Trophoblast cell (in vitro differentiated cells and primary cell): ENCODE measurements around the gene DDX49.

Source experiments
- DNase-seq, 2 donors: peaks; one replicate each; pipeline ENCODE4 v3.0.0-alpha.2; 2016
- H2AFZ ChIP-seq: 2 replicates; pipeline ENCODE4 v1.6.1; 2013; ENCODE audit warnings: low read length, moderate library complexity, mild to moderate bottlenecking; ENCODE audit not compliant: insufficient read depth, poor library complexity
- H2AK5ac ChIP-seq: 2 replicates; pipeline ENCODE4 v1.6.1; 2013; ENCODE audit warnings: mild to moderate bottlenecking, low read length
- H2BK120ac ChIP-seq: 2 replicates; pipeline ENCODE4 v1.6.1; 2013; ENCODE audit warnings: low read length, mild to moderate bottlenecking, moderate library complexity; ENCODE audit not compliant: insufficient read depth, poor library complexity
- H2BK12ac ChIP-seq: 2 replicates; pipeline ENCODE4 v1.6.1; 2013; ENCODE audit warnings: mild to moderate bottlenecking, low read length, moderate library complexity
- H2BK5ac ChIP-seq: 2 replicates; pipeline ENCODE4 v1.6.1; 2013; ENCODE audit warnings: low read length, low read depth, moderate library complexity, mild to moderate bottlenecking; ENCODE audit not compliant: poor library complexity
- H3K14ac ChIP-seq: 2 replicates; pipeline ENCODE4 v1.6.1; 2013; ENCODE audit warnings: mild to moderate bottlenecking, low read length
- H3K18ac ChIP-seq: 2 replicates; pipeline ENCODE4 v1.6.1; 2013; ENCODE audit warnings: mild to moderate bottlenecking, low read length
- H3K23ac ChIP-seq: 2 replicates; pipeline ENCODE4 v1.6.1; 2013; ENCODE audit warnings: low read length
- H3K27ac ChIP-seq: 2 replicates; pipeline ENCODE4 v1.5.1; 2013; ENCODE audit warnings: low read depth, mild to moderate bottlenecking, inconsistent platforms, low read length, moderate library complexity
- H3K27me3 ChIP-seq: 2 replicates; pipeline ENCODE4 v1.6.1; 2013; ENCODE audit warnings: inconsistent platforms, mild to moderate bottlenecking, low read length, moderate library complexity; ENCODE audit not compliant: insufficient read depth
- H3K36me3 ChIP-seq, 2 experiments: 1 replicate in 1 of 2; 2 replicates in 1 of 2; pipeline ENCODE4 v1.6.1; 2013; ENCODE audit warnings: low read length in 2 of 2, mild to moderate bottlenecking in 2 of 2, moderate library complexity in 1 of 2; ENCODE audit not compliant: insufficient read depth in 2 of 2, control insufficient read depth in 1 of 2
- H3K4ac ChIP-seq: 2 replicates; pipeline ENCODE4 v1.6.1; 2013; ENCODE audit warnings: low read depth, mild to moderate bottlenecking, low read length, moderate library complexity
- H3K4me1 ChIP-seq, 2 experiments: 1 replicate in 1 of 2; 2 replicates in 1 of 2; pipeline ENCODE4 v1.6.1; 2013; ENCODE audit warnings: low read length in 2 of 2, mild to moderate bottlenecking in 2 of 2, moderate library complexity in 1 of 2; ENCODE audit not compliant: insufficient read depth in 2 of 2, control insufficient read depth in 1 of 2
- H3K4me2 ChIP-seq: 2 replicates; pipeline ENCODE4 v1.6.1; 2013; ENCODE audit warnings: inconsistent platforms, mild to moderate bottlenecking, low read length, moderate library complexity
- H3K4me3 ChIP-seq: 2 replicates; pipeline ENCODE4 v1.5.1; 2013; ENCODE audit warnings: mild to moderate bottlenecking, low read depth, low read length, inconsistent platforms
- H3K79me1 ChIP-seq: one replicate; pipeline ENCODE4 v1.6.1; 2013; ENCODE audit warnings: low read length
- H3K79me2 ChIP-seq: 2 replicates; pipeline ENCODE4 v1.6.1; 2013; ENCODE audit warnings: low read length, mild to moderate bottlenecking; ENCODE audit not compliant: control insufficient read depth, insufficient read depth, poor library complexity
- H3K9ac ChIP-seq: 2 replicates; pipeline ENCODE4 v1.6.1; 2013; ENCODE audit warnings: mild to moderate bottlenecking, low read length
- H3K9me3 ChIP-seq: 2 replicates; pipeline ENCODE4 v1.6.1; 2013; ENCODE audit warnings: low read depth, mild to moderate bottlenecking, control low read depth, inconsistent platforms, low read length; ENCODE audit not compliant: insufficient read depth
- H4K12ac ChIP-seq: 2 replicates; pipeline ENCODE4 v1.6.1; 2013; ENCODE audit warnings: low read depth, mild to moderate bottlenecking, low read length, moderate library complexity
- H4K8ac ChIP-seq: 2 replicates; pipeline ENCODE4 v1.6.1; 2013; ENCODE audit warnings: low read depth, mild to moderate bottlenecking, low read length, moderate library complexity
- H4K91ac ChIP-seq: one replicate; pipeline ENCODE4 v1.6.1; 2013; ENCODE audit warnings: low read depth, mild to moderate bottlenecking, low read length, moderate library complexity
- WGBS: extraction: QIAGEN DNeasy Blood & Tissue Kit; methylation state at CpG from one replicate; pipeline ENCODE4 v1.1.7; 2013; ENCODE audit warnings: missing lambda C conversion rate; ENCODE audit not compliant: insufficient read length, insufficient coverage; ENCODE audit errors: extremely low coverage; 5-methylcytosine and 5-hydroxymethylcytosine counted together

DDX49 gene

GRCh38 chr19:18886972-18887371 is 32.5 kb upstream of the DDX49 start:
- Histone ChIP-seq H2AFZ (no peak overlapping the region), H2BK12ac (no peak overlapping the region), H4K91ac (no peak overlapping the region), H2BK120ac (no peak overlapping the region), H3K27ac (no peak overlapping the region), H4K8ac (no peak overlapping the region), H2AK5ac (no peak overlapping the region), H3K79me1 (no peaks in the 10 kb centered on the region), H2BK5ac (no peak overlapping the region), H3K27me3 (no peaks in the 10 kb centered on the region), H3K18ac (no peak overlapping the region), H3K4me3 (no peak overlapping the region), H3K36me3 (no peaks in the 10 kb centered on the region), H4K12ac (no peak overlapping the region), H3K23ac (no peak overlapping the region), H3K4me1 (no peaks in the 10 kb centered on the region), H3K14ac (no peak overlapping the region), H3K4me2 (no peak overlapping the region), H3K4ac (no peak overlapping the region), H3K9me3 (peaks cover 6% of the 10 kb centered on the region), H3K9ac (no peak overlapping the region), H3K79me2 (no peaks in the 10 kb centered on the region)
- no CpG with 5 or more reads among the region's 4 CpGs for WGBS
- no peak for DNase-seq

- H2BK5ac ChIP-seq: no peak overlapping the region
- H3K18ac ChIP-seq: no peak overlapping the region
- no peaks in the 10 kb centered on the region for H3K79me2 ChIP-seq
- H2BK12ac ChIP-seq: no peak overlapping the region
- peaks cover 0 to 2% of the 10 kb centered on the region in 2 experiments for H3K4me1 ChIP-seq
- H3K9ac ChIP-seq: no peak overlapping the region
- H4K8ac ChIP-seq: no peak overlapping the region
- H4K91ac ChIP-seq: no peak overlapping the region
- DNase-seq: no peak
- H3K4ac ChIP-seq: no peak overlapping the region
- no peak overlapping the region for H3K27ac ChIP-seq
- no peak overlapping the region for H3K4me2 ChIP-seq
- H3K27me3 ChIP-seq: peaks cover 2% of the 10 kb centered on the region
- H2AK5ac ChIP-seq: no peak overlapping the region
- no peaks in the 10 kb centered on the region for H3K79me1 ChIP-seq
- H3K9me3 ChIP-seq: peaks cover 7% of the 10 kb centered on the region
- H3K36me3 ChIP-seq: peaks cover 0 to 2% of the 10 kb centered on the region in 2 experiments
- H2BK120ac ChIP-seq: no peak overlapping the region
- no peak overlapping the region for H2AFZ ChIP-seq
- no CpG with 5 or more reads among the region's 10 CpGs for WGBS
- H4K12ac ChIP-seq: no peak overlapping the region
- H3K4me3 ChIP-seq: no peak overlapping the region
- no peak overlapping the region for H3K14ac ChIP-seq
- H3K23ac ChIP-seq: no peak overlapping the region
Observed at GRCh38 chr19:18889949-18890745, 29.4 kb upstream of the DDX49 start.

GRCh38 chr19:18893587-18894253 is 25.8 kb upstream of the DDX49 start:
- peaks cover 6% of the 10 kb centered on the region for H3K27me3 ChIP-seq
- no peak overlapping the region for H3K23ac ChIP-seq
- no peak overlapping the region for H3K4me3 ChIP-seq
- H2AK5ac ChIP-seq: no peak overlapping the region
- H3K9ac ChIP-seq: no peak overlapping the region
- H2BK5ac ChIP-seq: no peak overlapping the region
- H2BK12ac ChIP-seq: no peak overlapping the region
- H3K79me1 ChIP-seq: peaks cover 2% of the 10 kb centered on the region
- no peak overlapping the region for H4K91ac ChIP-seq
- H3K9me3 ChIP-seq: peaks cover 10% of the 10 kb centered on the region
- no peak for DNase-seq
- peaks cover 0 to 2% of the 10 kb centered on the region in 2 experiments for H3K36me3 ChIP-seq
- H3K4me1 ChIP-seq: peaks cover 7 to 9% of the 10 kb centered on the region in 2 experiments
- no peak overlapping the region for H4K8ac ChIP-seq
- H2AFZ ChIP-seq: no peak overlapping the region
- no peak overlapping the region for H2BK120ac ChIP-seq
- H3K79me2 ChIP-seq: no peaks in the 10 kb centered on the region
- no peak overlapping the region for H4K12ac ChIP-seq
- H3K14ac ChIP-seq: no peak overlapping the region
- no CpG with 5 or more reads among the region's 18 CpGs for WGBS
- H3K4ac ChIP-seq: no peak overlapping the region
- no peak overlapping the region for H3K27ac ChIP-seq
- H3K18ac ChIP-seq: no peak overlapping the region
- H3K4me2 ChIP-seq: no peak overlapping the region

- WGBS: no CpG with 5 or more reads among the region's 28 CpGs
- H3K27ac ChIP-seq: no peak overlapping the region
- no peak overlapping the region for H3K23ac ChIP-seq
- no peak overlapping the region for H3K14ac ChIP-seq
- DNase-seq: no peak
- H3K79me2 ChIP-seq: no peaks in the 10 kb centered on the region
- H3K4me3 ChIP-seq: no peak overlapping the region
- H4K8ac ChIP-seq: no peak overlapping the region
- no peak overlapping the region for H2AK5ac ChIP-seq
- peaks cover 10% of the 10 kb centered on the region for H3K9me3 ChIP-seq
- H3K9ac ChIP-seq: no peak overlapping the region
- no peak overlapping the region for H2BK12ac ChIP-seq
- H3K79me1 ChIP-seq: peaks cover 2% of the 10 kb centered on the region
- H2BK120ac ChIP-seq: no peak overlapping the region
- H3K36me3 ChIP-seq: peaks cover 3 to 9% of the 10 kb centered on the region in 2 experiments
- H4K91ac ChIP-seq: no peak overlapping the region
- no peak overlapping the region for H3K4ac ChIP-seq
- H2BK5ac ChIP-seq: no peak overlapping the region
- peaks cover 6% of the 10 kb centered on the region for H3K27me3 ChIP-seq
- no peak overlapping the region for H3K18ac ChIP-seq
- no peak overlapping the region for H4K12ac ChIP-seq
- H3K4me1 ChIP-seq: peaks cover 7 to 11% of the 10 kb centered on the region in 2 experiments
- no peak overlapping the region for H2AFZ ChIP-seq
- H3K4me2 ChIP-seq: peak overlapping the region; percentile 94
Observed at GRCh38 chr19:18894254-18895037, 25.1 kb upstream of the DDX49 start.
